GM21529 (cell line): ENCODE data around the gene XYLT1.

ENCODE experiments used
- ATAC-seq: cut with Tn5 transposase; IDR thresholded peaks from one replicate; pipeline ENCODE4 v1.9.1; 2021; ENCODE audit not compliant: unreplicated experiment

XYLT1 gene

DNA sequence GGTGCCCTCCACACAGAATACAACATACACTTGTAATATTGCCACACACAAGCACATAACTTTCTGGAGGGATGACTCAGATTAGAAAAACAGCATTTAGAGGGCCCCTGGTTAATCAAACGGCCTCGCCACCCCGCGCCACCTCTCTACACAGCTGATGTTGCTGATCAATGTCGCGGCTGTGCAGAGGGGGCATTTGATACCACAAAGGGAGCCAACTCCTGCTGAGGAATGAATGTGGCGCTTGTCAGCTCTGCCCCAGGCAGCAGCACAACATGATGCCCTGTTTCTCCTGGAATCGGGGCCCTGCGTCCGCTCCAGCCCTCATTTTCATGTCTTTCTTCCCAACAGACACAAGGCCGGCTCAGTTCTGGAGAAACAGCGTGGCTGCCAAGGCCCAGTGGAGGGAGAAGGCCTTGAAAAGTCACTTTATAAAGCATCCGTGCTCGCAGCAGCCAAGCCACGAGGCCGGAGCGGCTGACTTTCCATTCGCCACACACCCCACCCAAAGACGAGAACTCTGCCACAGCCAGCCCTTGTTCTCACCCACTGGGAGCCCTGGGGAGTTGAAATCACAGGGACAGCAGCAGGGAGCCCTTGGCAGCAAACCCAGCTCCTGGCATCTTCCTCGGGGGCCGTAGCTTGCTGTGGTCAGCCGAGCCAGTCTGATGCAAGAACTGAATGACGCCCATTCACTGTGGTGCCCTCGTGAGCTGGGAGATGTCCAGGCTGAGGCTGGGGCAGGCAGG lies 65.6 kb downstream of the XYLT1 start:
- no peak for ATAC-seq

DNA sequence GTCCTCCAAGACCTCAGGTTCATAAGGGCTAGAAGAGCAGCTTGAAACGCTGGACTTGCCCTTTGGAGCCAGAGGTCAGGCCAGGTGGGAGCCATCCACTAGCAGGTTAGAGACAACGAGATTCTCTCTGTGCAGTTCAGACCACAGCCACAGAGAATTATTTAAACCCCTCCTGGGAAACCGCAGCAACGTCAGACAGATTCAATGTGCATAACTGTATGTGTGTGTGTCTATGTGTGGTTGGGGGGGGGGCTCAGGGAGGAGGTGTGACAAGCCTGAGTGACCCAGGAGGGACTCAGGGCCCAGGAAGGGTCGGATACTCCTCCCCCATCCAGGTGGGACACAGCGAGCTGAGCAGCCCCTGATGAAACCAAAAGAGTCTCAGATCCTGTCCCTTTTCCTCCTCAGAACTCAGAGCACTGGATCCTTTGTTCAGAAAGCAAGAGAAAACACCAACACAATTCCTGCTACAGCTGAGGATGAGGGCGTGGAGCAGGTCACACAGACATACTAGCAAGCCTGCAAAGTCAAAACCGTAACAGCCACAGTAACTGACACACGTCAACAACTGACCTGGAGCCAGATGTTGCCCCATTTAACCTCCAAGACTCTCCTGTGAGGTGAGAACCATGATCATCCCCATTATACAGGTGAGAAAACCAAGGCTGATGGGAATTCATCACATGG lies 66.8 kb downstream of the XYLT1 start:
- ATAC-seq = no peak

DNA sequence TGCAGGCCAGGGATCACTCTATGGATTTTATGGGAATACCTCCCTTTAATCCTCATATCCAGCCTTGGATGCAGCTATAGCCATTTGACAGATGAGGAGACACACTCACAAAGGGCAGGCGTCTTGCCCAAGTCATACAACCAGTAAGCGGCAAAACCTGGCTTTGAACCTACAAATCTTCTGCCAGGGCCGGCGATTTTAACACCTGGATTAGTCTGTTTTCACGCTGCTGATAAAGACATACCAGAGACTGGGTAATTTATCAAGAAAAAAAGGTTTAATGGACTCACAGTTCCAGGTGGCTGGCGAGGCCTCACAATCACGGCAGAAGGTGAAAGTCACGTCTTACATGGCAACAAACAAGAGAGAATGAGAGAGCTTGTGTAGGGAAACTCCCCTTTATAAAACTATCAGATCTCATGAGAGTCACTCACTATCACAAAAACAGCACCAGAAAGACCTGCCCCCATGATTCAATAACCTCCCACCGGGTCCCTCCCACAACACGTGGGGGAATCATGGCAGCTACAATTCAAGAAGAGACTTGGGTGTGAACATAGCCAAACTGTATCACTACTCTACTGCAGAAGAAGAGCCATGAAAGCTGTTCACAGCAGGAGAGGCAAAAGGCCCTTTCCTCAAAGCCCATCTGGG lies 67.5 kb downstream of the XYLT1 start:
- no peak for ATAC-seq

DNA sequence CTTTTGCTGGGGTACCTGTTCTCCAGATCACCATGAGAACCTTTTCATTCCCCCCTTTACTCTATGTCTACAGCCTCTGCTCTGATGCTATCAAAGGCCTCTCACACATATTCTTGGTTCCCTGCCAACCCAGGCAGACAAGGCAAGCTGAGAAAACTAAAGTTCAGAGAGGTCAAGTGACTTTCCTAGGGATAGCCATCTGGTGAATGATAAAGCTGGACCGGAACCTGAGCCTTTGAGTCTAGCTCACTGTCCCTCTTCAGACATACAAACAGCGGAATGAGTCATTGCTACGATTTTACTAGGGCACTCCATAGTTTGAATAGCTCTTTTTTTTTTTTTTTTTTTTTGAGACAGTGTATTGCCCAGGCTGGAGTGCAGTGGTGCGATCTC lies 73.3 kb downstream of the XYLT1 start:
- ATAC-seq = no peak

DNA sequence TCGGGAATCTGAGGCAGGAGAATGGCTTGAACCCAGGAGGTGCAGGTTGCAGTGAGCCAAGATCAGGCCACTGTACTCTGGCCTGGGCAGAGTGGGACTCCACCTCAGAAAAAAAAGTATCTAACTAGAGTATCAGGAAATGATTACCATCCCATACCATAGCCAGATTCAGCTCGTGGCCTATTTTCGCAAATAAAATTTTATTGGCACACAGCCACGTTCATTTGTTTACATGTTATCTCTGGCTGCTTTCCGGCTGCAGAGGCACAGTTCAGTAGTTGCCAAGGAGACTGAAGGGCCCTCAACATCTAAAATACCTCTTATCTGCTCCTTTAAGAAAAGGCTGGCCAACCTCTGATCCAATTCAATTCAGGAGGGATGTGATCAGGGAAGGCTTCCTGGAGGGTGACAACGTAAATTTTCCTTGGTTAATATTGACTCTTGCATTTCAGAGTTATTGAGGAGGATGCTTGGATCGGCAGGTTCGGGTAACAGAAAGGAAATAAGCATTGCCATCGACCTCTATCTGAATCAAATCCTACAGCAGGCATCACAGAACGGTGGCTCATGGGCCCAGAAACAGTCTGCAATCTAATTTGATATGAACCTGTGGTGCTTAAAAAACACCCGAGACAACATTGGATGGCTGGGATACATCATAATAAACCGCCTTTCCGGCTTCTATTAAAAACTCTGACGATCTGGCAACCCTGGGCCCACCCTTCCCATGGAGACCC lies 73.8 kb downstream of the XYLT1 start:
- ATAC-seq = no peak

DNA sequence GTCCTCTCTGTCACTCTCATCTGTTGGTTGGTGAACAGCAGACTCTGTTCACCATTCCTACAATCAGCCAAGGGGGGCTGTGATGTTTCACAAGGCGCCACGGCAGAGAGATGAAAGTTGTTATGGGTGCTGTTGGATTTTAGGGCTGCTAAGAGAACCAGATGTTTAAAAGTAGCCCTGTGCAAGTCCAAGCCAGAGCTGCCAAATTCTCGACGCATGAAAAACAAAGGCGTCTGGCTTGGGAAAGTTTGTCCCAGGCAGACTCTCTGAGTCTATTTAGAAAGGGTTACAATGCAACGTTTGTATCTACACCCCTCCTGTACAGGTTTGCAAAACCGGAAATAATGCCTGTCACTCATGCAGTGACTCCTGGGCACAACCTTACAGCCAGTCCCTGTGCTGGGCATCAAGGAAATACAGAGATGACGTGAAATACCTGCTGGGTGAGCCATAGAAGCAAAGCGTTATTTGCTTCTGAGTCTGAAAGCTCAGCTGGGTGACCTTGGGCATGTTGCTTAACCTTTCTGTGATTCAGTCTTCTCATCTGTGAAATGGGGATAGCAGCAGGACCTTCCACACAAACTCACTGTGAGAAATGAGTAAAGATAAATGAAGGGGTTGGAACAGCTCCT lies 74.8 kb downstream of the XYLT1 start:
- no peak for ATAC-seq

DNA sequence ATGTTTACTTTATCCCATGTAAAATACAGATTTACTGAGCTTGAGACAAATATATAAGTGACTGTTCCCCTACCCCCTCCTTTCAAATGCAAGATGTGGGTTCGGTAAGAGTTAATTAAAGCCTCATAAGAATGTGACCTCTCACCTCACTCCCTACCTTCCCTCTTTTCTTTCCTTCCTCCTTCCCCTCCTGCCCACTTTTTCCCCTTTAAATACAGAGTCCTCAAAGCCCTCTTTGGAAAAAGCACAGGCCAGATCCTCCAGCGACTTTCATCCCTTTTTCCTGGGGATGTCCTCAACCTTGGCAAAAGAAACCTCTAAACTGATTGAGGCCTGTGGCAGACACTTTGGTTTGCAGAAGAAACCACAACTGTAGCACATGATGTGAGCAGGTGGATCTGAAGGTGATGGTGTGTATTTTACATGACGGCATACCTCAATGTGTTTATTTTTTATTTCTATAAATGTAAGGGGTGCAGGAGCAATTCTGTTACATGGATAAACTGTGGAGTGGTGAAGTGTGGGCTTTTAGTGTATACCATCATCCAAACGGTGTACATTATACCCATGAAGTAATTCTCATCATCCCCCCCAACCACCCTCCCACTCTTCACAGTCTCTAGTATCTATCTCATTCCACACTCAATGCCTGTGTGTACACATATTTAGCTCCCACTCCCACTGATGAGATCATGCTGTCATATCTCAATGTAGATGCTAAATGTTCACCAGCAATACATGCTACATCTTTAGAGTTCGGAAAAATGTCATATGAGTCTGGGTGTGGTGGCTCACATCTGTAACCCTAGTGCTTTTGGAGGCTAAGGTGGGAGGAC lies 77.7 kb downstream of the XYLT1 start:
- ATAC-seq = no peak

DNA sequence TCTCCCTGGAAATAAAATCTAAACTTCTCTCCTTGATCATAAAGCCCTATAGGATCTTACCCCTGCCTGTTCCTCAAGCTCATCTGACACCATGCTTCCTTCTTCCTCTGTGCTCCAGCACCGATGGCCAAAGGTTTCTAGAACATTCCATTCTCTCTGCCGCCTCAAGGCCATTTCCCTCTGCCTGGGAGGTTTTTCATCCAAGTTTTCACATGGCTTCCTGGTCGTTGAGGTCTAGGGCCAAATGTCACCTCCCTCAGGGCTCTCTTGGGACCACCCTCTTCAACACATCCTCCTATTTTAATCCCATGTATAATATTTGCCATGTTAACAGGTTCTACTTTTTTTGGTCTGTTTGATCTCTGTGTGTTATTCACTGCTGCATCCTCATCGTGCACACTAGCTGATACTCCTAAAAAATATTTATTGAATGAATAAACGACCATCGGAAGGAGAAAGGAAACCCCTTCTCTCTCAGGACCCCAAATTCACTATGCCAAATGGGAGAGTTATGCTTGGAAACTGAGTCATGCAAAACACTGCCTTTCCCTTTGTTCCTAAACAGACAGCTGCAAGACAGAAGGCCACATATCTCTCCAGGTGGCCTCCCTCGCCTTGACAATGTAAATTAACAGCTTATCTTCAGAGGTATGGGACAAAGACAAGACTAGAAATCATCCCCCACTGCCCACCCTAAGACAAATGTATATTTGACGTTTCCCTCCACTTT lies 78.5 kb downstream of the XYLT1 start:
- ATAC-seq = no peak

DNA sequence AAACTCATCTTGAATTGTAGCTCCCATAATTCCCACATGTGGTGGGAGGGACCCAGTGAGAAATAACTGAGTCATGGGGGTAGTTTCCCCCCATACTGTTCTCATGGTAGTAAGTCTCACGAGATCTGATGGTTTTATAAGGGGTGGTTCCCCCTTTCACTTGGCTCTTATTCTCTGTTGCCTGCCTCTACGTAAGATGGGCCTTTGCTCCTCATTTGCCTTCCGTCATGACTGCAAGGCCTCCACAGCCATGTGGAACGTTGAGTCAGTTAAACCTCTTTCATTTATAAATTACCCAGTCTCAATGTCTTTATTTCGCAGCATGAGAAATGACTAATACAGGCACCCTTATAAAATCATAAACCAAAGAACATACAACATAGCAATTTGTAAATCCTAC lies 79.0 kb downstream of the XYLT1 start:
- no peak for ATAC-seq

DNA sequence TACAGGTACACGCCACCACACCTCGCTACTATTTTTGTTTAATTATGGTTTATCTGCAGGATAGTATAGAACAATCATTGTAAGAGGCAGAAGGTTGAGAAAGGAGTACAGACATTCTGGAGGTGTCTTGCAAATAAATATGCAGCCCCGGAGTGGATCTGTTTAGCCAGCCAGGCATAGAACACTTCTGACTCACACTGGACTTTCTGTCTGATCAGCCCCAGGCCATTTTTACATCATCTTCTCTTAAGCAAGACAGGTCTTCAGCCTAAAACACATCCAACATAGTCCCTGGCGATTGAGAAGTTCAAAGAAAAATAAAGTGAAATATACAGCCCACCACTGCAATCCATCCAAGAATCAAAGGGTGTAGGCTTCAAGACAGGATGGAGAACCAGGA lies 81.4 kb downstream of the XYLT1 start:
- ATAC-seq = no peak

DNA sequence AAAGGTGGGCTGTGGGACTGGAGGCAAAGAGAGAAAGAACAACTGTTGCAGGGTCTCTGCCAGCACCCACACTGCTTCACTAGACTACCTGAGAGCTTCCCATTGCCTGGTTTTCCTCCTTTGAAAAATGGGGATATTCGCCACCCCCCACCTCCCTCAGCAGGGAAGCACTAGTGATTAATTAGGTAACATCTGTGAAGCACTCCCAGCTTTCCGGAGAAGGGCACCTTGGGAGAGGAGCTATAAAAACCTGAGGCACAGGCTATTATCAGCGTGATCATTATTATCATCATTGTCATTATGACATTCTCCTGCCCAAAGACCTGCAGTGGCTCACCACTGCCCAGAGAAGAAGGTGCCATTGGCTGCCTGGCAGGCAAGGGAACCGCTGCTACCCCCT lies 83.5 kb downstream of the XYLT1 start:
- ATAC-seq = no peak

DNA sequence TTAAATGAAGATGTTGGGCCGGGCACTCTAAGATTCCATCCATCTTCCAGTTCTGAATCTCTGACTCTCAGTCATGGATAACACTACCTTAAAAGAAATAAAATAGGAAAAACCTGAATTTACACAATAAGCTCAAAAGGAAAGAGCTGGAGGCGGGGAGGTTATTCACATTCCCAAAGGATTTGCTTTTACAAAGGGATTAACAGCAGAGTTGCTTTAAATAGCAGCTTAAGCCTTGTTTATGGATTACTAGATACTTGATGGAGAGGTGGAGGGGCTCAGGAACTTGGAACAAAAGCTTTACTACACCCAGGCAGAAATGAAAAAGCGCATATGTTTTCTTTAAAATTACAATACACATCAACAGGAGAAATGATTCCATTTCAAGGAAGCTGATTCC lies 84.5 kb downstream of the XYLT1 start:
- ATAC-seq = no peak

DNA sequence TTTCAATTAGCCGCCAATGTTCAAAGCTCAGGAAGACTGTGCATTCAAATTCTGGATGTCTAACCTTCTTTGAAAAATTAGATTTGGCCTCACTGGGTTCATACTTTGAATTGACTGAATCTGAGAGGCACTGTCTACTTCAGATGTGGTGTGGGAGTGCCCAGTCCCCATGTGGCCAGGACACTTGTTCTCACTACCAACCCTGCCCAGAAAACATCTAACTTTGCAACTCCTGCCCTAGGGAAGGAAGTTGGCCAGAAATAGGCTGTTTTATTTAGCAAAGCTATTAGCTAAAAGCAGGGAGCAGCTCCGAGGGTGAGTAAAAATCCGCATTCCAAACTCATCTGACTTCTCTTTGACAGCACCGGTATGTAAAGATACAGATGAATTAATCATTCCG lies 86.3 kb downstream of the XYLT1 start:
- no peak for ATAC-seq

DNA sequence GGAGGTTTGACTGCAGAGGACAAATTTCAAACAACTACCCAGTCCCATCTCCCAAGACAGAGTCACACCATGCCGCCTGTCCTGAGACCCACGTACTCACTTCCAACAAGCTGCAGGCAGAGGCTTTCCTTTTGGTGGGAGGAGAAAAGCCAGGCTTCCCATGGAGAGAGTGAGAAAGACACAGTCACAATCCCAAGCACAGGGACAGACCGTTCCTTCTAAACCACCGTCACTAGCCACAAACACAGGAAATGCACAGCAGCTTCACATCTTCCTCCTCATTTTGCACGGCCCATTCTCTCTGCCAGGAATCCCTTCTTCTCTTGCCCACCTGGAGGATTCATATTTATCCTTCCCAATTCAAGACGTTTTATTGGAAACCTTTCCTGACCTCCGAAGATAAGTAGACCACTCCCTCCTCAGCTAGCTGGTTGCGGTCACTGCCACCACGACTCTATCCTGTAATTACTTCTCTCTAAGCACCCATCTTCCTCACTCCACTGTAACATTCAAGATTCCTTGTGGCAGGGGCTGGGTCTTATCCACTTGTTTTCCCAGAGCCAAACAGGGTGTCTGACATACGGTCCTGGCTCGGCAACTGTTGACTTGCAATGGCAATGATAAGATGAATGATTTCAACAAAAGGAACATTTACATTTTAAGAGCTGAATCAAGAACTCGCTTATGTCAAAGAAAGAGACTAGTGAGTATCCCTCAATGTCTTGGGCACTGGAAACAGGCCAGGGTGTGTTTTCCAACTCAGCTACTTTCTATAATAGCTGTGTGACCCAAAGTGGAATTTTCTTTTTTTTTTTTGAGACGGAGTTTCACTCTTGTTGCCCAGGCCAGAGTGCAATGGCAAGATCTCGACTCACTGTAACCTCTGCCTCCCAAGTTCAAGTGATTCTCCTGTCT lies 87.6 kb downstream of the XYLT1 start:
- no peak for ATAC-seq

DNA sequence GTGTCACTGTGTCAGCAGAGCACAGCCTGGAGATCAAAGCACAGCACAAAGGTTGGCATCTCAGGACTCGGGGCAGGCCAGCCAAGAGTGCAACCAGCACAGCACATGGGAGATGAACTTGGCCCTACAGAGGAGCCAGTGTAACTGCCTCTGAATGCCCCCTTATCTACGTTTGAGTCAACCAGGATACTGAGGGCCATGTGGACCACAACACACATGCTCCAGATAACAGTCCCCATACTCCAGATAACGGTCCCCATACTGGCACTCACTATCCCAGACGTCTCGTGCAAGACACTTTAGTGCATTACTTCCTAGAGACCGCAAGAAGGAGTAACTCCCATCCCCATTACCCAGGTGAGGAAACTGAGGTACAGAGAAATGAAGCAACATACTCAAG lies 88.2 kb downstream of the XYLT1 start:
- ATAC-seq = no peak

DNA sequence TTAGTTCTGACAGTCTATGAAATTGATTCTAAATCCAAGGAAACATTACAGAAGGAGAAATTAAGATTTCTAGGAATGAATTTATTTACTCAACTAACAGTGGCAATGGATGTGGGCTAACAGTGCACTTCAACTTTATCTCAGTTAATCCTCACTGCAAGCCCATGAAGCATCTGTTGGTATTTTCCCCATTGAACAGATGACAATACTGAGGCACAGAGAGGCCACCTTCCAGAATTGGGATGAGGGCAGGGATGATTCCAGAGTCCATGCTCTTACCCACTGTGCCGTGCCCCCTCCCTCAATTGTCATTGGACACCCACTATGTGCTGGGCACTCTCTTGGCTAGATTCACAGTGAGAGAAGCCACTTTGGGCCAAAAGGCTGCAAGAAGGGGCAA lies 89.0 kb downstream of the XYLT1 start:
- ATAC-seq = no peak

DNA sequence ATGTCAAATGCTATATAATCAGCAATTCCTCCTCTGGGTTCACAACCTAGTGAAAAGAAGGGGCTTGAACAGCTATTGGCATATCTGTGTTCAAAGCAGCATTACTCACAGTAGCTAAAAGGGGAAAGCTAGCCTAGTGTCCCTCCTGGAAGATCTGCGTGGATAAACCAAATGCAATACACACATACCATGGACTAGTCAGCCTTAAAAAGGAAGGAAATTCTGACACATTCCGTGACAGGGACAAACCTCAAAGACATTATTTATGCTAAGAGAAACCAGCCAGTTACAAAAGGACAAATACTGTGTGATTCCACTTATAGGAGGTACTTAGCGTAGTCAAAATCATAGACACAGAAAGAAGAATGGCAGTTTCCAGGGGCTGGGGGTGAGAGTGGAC lies 90.1 kb downstream of the XYLT1 start:
- no peak for ATAC-seq

DNA sequence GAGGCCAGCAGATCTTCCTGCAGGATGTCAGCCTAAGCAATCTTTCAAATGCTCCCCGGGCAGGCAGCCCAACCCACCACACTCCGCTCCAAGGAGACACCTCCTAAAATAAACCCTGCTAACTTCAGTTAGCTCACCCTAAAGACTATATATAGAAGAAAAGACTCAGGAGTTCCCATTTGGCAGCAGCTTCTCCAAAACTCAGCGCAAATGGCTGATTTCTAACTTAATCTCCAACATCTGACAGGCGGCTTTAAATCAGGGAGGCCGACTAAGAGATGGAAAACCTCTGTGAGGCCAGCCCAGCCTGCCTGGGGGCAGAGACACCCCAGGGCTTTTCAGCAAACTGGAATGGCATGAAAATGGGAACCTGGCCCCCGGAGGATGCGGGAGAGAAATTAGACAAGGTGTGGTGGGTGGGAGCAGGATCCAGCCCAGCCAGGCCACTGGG lies 91.6 kb downstream of the XYLT1 start:
- no peak for ATAC-seq
